Lung (tissue), 12 donors: ENCODE results near the gene GRXCR2. TPM values are rescaled to one million over a fixed set of nuclear protein-coding genes. Genes with fewer than 3 reads are reported as not detected.

Experiments
- ATAC-seq: fragments of 200-7000 bp; cut with Tn5 transposase; one replicate; pipeline ENCODE4 v1.9.1; 2020; ENCODE audit warnings: moderate number of reproducible peaks; ENCODE audit not compliant: insufficient read depth, low FRiP score
- DNase-seq, 3 donors: peaks; one replicate each; pipeline ENCODE4 v3.0.0-alpha.2; 2013 to 2017
- H3K27ac ChIP-seq, 2 donors: one replicate each; pipeline ENCODE4 v1.5.1; 2013; ENCODE audit warnings: mild to moderate bottlenecking in 2 of 2, moderate library complexity in 2 of 2, control low read depth in 1 of 2, inconsistent platforms in 1 of 2, low read depth in 1 of 2, low read length in 1 of 2
- H3K27me3 ChIP-seq, 3 donors: one replicate each; pipeline ENCODE4 v1.5.1; 2013; ENCODE audit warnings: low read length in 2 of 3; ENCODE audit not compliant: control insufficient read depth in 3 of 3, insufficient read depth in 3 of 3
- H3K36me3 ChIP-seq, 4 donors: one replicate each; pipeline ENCODE4 v1.5.1; 2013; ENCODE audit warnings: low read length in 4 of 4, mild to moderate bottlenecking in 1 of 4, moderate library complexity in 1 of 4; ENCODE audit not compliant: control insufficient read depth in 4 of 4, insufficient read depth in 4 of 4
- H3K4me1 ChIP-seq, 5 donors: one replicate each; pipeline ENCODE4 v1.5.1; 2013; ENCODE audit warnings: low read length in 5 of 5, mild to moderate bottlenecking in 2 of 5, moderate library complexity in 1 of 5; ENCODE audit not compliant: control insufficient read depth in 5 of 5, insufficient read depth in 5 of 5
- H3K4me3 ChIP-seq: one replicate; pipeline ENCODE4 v1.5.1; 2013; ENCODE audit warnings: mild to moderate bottlenecking, control low read depth, moderate library complexity
- H3K9ac ChIP-seq, 2 donors: one replicate each; pipeline ENCODE4 v1.5.1; 2013; ENCODE audit warnings: low read length in 2 of 2, control low read depth in 1 of 2; ENCODE audit not compliant: insufficient read depth in 1 of 2
- H3K9me3 ChIP-seq, 4 donors: one replicate each; pipeline ENCODE4 v1.5.1; 2013; ENCODE audit warnings: low read length in 3 of 4, mild to moderate bottlenecking in 1 of 4, moderate library complexity in 1 of 4; ENCODE audit not compliant: control insufficient read depth in 4 of 4, insufficient read depth in 3 of 4
- WGBS, 2 donors: extraction: QIAGEN DNeasy Blood & Tissue Kit; methylation state at CpG; one replicate each; pipeline ENCODE4 v1.1.7; 2013; 5-methylcytosine and 5-hydroxymethylcytosine counted together
- polyA plus RNA-seq, 2 donors: library from polyadenylated mRNA; stranded (reverse); fragments of 200-250 nt; gene quantifications; one replicate each; pipeline ENCODE4 v1.2.1, GENCODE V29; 2013
- total RNA-seq, 2 donors: library from RNA; depleted of rRNA in 1 of 2; stranded (reverse); fragments of >200 nt in 1 of 2; gene quantifications; one replicate each; pipeline ENCODE4 v1.2.1, GENCODE V29; 2014 to 2021
- TF ChIP-seq, protein P1 (sequence below): IDR thresholded peaks from 2 replicates; pipeline ENCODE4 v1.5.1; 2012; ENCODE audit warnings: mild to moderate bottlenecking; ENCODE audit errors: control extremely low read depth, extremely low read depth
- donor health status: control.
- donor health status: control.
- donor health status: Bipolar disorder and iron deficiency.
- donor health status: healthy.
- donor health status: DM: yes; HTN: yes; CAD: no.

GRXCR2 gene
- total and polyA plus RNA-seq, 4 donors, result not detected

DNA sequence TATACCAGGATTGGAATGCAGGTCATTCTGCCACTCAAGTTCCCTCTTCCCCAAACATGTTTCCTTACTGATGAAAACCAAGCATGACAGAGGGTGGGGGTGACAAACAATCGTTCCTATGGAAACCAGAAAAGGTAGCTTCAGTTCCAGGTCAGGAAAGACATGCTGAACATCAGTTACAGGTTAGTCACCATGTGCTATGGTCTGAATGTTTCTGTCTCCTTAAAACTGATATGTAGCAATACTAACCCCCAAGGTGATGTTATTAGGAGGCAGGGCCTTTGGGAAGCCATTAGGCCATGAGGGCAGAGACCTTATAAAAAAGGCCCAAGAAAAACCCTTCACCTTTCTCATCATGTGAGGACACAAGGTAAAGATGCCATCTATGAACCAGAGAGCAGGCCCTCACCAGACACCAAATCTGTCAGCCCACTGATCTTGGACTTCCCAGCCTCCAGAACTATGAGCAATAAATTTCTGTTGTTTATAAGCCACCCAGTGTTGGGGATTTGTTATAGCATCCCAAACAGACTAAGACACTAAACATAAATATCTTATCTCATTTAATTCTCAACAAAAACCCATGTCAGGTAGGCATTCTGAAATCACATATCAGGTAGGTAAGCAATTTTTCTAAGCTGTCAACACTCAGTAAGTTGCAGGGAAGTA lies 47.9 kb upstream of the GRXCR2 start:
- Histone ChIP-seq H3K27ac (no peak overlapping the region), H3K36me3 (no peaks in the 10 kb centered on the region), H3K9me3 (no peaks in the 10 kb centered on the region), H3K27me3 (peaks cover 0 to 2% (median 2%) of the 10 kb centered on the region in 3 donors), H3K9ac (no peak overlapping the region), H3K4me1 (peaks cover 0 to 8% (median 0%) of the 10 kb centered on the region in 5 donors), H3K4me3 (no peak overlapping the region)
- no peak for ATAC-seq
- TF ChIP-seq, protein P1, sequence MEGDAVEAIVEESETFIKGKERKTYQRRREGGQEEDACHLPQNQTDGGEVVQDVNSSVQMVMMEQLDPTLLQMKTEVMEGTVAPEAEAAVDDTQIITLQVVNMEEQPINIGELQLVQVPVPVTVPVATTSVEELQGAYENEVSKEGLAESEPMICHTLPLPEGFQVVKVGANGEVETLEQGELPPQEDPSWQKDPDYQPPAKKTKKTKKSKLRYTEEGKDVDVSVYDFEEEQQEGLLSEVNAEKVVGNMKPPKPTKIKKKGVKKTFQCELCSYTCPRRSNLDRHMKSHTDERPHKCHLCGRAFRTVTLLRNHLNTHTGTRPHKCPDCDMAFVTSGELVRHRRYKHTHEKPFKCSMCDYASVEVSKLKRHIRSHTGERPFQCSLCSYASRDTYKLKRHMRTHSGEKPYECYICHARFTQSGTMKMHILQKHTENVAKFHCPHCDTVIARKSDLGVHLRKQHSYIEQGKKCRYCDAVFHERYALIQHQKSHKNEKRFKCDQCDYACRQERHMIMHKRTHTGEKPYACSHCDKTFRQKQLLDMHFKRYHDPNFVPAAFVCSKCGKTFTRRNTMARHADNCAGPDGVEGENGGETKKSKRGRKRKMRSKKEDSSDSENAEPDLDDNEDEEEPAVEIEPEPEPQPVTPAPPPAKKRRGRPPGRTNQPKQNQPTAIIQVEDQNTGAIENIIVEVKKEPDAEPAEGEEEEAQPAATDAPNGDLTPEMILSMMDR, result no peak
- DNase-seq, result no peak
- 73 to 79% methylated on average over 1 of the region's 1 CpG for whole genome bisulfite sequencing, 2 donors

- Histone ChIP-seq H3K27ac (no peak overlapping the region), H3K27me3 (peaks cover 0 to 2% (median 2%) of the 10 kb centered on the region in 3 donors), H3K4me3 (no peak overlapping the region), H3K36me3 (no peaks in the 10 kb centered on the region), H3K4me1 (no peaks in the 10 kb centered on the region), H3K9me3 (no peaks in the 10 kb centered on the region), H3K9ac (no peak overlapping the region)
- DNase-seq (no peak), ATAC-seq (no peak)
- 86 to 89% methylated on average over 6 of the region's 6 CpGs for WGBS, 2 donors
- TF ChIP-seq, protein P1, result no peak
These were observed 46.6 kb upstream of the GRXCR2 start for GRCh38 chr5:145919413-145919812.

- TF ChIP-seq, protein P1, result no peak
- 82 to 83% methylated on average over 2 of the region's 2 CpGs for WGBS, 2 donors
- DNase-seq (no peak), ATAC-seq (no peak)
- Histone ChIP-seq H3K4me1 (no peaks in the 10 kb centered on the region), H3K36me3 (no peaks in the 10 kb centered on the region), H3K27me3 (peaks cover 0 to 2% (median 2%) of the 10 kb centered on the region in 3 donors), H3K9me3 (no peaks in the 10 kb centered on the region), H3K4me3 (no peak overlapping the region), H3K9ac (no peak overlapping the region), H3K27ac (no peak overlapping the region)
These were observed 45.6 kb upstream of the GRXCR2 start for GRCh38 chr5:145918397-145918796.

DNA sequence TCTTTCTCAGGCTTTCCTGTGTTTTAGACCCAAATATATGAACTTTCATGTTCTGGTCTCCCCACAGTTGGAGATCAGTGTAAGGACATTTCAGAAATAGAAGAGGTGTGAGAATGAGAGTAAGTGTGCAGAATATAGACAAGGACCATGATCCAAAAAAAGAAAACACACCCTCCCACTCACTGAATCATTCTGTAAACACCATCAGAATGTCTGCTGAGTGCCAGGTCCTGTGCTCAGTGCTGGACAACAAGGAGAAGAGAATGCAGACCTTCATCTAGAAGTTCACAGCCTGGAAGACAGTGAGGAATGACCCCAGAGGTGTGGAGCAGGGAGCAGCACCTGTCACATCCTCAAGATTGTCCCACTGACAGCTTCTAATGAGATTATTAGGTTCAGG lies 44.5 kb upstream of the GRXCR2 start:
- Histone ChIP-seq H3K27me3 (peaks cover 0 to 2% (median 2%) of the 10 kb centered on the region in 3 donors), H3K9me3 (no peaks in the 10 kb centered on the region), H3K36me3 (no peaks in the 10 kb centered on the region), H3K9ac (no peak overlapping the region), H3K4me3 (no peak overlapping the region), H3K27ac (no peak overlapping the region), H3K4me1 (no peaks in the 10 kb centered on the region)
- ATAC-seq, result no peak
- TF ChIP-seq, protein P1, result no peak
- no peak for DNase-seq
